Stimulated activated CD8-positive, alpha-beta memory T cell treated with anti-CD3 and anti-CD28 coated beads, Interleukin-15, amount 100 ng/mL, for 1 hour (primary cell): ENCODE measurements around the gene C19orf47.
A peak's percentile ranks its signal among the peaks of the same experiment; 100 is the strongest.

Experiments used
- DNase-seq: peaks from one replicate; pipeline ENCODE4 v3.0.0-alpha.2; 2020; ENCODE audit warnings: low read depth

C19orf47 gene

DNA sequence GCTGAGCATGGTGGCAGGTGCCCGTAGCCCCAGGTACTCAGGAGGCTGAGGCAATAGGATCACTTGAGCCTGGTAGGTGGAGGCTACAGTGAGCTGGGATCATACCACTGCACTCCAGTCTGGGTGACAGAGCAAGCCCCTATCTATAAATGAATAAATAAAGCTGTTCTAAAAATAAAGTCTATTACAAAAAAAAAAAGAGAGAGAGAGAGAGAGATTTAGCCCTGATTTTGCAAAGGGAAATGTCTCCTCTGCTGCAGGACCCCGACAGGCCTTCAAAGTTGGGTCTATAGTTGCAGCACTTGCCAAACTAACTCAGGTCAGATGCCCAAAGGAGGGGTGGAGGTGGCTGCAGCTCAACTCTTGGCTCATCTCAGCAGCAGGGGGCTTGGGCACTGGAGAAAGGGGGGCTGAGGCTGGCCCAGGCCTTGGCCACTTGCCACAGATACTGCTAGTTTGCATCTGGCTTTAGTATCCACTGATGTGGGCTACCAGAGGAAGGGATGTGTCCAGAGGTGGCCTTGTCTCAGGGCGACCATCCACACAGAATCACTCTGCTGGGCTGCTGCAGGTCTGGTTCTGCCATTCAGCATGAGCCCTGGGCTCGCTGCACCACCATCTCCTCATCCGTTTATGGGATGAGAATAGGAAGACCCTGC is 32.3 kb downstream of the C19orf47 start:
- DNase-seq = no peak

DNA sequence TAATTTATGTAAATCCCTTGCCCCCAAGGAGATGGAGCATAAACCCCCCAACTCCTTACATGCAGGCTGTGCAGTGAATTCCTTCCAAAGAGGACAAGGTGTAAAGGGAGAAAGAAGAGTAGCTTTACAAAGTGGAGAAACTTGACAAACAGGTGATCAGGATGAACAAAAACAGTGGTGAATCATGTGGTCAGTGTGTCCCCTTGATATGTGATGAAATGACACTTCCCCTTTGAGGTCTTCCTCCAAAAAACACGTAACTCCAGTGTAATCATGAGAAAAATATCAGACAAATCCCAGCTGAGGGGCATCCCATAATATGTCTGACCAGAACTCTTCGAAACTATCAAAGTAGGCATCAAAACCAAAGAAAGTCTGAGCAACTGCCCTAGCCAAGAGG is 33.5 kb downstream of the C19orf47 start:
- no peak for DNase-seq

DNA sequence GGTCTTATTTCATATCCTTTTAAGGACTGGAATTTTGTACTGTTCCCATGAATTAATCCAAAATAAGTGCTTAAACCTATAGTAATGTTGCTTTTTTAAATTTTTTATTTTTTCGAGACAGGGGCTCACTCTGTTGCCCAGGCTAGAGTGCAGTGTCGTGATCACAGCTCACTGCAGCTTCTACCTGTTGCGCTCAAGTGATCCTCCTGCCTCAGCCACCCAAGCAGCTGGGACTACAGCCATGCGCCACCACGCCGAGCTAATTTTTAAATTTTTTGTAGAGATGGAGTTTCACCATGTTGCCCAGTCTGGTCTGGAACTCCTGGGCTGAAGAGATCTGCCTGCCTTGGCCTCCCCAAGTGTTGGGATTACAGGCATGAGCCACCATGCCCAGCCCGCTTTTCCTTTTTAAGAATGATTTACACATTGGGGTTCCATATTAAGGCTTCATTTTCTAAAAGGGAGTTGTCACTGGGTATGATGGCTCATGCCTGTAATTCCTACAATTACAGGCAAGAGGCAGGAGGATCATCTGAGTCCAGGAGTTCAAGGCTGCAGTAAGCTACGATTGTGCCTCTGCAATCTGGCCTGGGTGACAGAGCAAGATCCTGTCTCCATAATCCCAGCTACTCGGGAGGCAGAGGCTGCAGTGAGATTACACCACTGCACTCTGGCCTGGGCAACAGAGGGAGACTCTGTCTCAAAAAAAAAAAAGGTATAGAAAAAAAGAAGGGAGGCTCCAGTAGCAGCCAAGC is 34.8 kb downstream of the C19orf47 start:
- no peak for DNase-seq

- DNase-seq = no peak
Measured at GRCh38 chr19:40312533-40312932, 35.7 kb downstream of the C19orf47 start.

- no peak for DNase-seq
Measured at GRCh38 chr19:40309666-40310065, 38.5 kb downstream of the C19orf47 start.

- DNase-seq = peak; percentile 54
Measured at GRCh38 chr19:40305403-40305802, 42.8 kb downstream of the C19orf47 start.

DNA sequence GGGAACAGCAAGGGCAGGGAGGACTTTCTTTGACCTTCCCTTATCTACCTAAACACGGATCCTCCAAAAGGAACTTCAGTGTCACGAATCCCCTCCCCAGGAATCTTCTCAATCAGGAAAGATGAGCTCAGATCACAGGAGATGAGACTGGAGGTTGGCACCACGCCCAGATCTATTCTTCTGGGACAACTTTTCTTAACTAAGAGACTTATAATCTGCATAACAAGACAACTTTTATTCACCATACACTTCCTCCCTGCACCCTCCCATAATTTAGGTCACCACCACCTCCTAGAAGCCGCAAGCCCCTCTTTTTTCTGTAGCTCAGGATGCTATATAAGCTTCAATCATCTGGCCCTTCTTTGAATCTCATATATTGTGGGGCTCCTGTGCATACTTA is 43.9 kb downstream of the C19orf47 start:
- no peak for DNase-seq

DNA sequence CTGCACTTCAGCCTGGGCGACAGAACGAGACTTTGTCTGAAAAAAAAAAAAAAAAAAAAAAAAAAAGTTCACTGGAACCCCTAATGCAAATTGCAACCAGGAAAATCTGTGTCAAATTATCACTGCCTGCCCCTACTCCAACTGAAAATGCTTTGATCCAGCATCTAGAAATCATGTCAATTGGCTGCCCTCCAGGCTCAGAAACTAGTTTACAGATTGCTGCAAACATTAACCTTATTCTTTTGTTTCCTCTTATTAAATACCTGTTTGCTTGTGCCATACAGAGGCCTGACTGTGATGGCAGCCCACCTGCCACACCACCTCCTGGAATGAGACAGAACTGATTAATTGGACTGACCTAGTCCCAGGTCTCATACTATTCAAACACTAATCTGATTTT is 44.4 kb downstream of the C19orf47 start:
- no peak for DNase-seq

DNA sequence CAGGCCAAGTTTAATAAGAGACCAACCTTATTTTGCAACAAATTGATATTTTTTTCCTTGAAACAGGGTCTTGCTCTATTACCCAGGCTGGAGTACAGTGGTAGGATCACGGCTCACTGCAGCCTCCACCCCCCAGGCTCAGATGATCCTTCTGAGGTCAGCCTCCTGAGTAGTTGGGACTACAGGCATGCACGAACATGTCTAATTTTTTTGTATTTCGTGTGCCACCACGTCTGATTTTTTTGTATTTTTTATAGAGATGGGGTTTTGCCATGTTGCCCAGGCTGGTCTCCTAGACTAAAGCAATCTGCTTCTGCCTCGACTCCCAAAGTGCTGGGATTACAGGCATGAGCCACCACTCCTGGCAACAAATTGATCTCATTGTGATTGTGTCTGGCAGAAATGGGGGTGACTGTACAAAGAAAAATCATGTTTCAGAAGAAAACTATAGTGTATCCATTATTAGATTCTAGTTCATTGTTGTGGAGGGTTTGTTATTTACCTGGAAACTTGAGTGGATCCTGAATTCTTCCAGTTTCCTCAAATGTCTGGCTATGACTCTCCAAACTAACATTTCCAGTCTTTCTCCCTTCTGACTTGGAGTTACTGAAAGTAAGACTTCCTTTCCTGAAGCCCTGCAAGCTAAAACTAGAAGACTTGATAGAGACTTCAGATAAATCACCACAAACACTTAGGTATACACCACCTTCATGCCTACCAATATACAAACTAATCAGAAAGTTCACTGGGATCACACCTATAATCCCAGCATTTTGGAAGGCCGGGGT is 45.8 kb downstream of the C19orf47 start:
- DNase-seq = no peak

DNA sequence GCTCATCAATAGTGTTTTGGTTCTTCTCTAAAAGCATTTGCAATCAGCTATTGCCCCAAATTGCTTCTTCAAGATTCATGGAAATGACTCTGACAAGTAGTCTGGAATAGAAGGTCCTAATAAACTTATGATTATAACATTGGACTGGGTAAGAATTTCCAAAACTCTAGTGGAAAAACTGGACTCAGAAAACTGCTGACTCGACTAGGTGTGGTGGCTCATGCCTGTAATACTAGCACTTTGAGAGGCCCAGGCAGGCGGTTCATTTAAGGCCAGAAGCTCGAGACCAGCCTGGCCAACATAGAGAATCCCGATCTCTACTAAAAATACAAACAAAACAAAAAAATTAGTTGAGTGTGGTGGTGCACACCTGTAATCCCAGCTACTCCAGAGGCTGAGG is 47.5 kb downstream of the C19orf47 start:
- no peak for DNase-seq

- DNase-seq = no peak
Measured at GRCh38 chr19:40298026-40298425, 50.2 kb downstream of the C19orf47 start.

GRCh38 chr19:40294560-40294959 is 53.6 kb downstream of the C19orf47 start:
- no peak for DNase-seq

DNA sequence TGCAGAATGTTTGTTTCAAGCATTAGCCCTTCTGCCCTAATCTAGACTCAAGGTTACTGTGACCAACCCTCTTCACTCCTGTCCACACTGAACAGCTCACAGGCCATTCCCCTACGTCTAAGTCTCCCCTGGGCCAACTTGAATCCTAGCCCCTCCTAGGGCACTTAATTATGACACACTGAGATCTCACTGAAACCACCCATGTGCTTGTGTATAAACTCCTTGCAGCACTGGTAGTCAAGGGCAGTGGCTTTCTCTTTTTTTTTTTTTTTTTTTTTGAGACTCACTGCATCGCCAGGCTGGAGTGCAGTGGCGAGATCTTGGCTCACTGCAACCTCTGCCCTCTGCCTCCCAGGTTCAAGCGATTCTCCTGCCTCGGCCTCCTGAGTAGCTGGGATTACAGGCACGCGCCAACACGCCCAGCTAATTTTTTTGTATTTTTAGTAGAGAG is 61.2 kb downstream of the C19orf47 start:
- no peak for DNase-seq

DNA sequence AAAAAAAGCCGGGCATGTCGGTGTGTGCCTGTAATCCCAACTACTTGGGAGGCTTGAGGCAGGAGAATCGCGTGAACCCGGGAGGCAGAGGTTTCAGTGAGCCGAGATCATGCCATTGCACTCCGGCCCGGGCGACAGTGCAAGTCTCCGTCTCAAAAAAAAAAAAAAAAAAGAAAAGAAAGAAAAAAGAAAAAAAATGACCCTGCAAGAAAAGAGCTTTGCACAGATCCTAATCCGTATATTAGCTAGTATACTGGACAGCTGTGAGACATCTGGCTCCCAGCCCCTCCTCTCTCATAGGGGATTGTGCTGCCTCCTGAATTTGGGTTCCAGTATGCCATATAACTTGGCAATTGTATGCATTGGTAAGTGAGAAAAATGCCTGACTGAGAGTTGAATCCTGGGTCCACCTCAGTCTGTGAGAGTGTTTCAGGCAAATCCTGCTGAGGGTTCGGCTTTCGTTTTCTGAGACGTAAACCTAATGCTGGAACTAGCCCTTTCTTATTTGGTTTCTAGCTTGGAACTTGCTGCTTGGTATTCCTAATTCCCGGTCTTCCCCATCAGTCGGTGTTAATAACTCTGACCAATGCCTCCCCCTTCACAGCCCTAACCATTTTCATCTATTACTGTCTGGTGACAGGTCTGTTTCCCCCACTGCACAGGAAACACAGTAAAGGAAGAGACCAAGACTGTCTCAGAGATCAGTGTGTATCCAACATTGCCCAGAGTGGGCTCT is 61.8 kb downstream of the C19orf47 start:
- no peak for DNase-seq

DNA sequence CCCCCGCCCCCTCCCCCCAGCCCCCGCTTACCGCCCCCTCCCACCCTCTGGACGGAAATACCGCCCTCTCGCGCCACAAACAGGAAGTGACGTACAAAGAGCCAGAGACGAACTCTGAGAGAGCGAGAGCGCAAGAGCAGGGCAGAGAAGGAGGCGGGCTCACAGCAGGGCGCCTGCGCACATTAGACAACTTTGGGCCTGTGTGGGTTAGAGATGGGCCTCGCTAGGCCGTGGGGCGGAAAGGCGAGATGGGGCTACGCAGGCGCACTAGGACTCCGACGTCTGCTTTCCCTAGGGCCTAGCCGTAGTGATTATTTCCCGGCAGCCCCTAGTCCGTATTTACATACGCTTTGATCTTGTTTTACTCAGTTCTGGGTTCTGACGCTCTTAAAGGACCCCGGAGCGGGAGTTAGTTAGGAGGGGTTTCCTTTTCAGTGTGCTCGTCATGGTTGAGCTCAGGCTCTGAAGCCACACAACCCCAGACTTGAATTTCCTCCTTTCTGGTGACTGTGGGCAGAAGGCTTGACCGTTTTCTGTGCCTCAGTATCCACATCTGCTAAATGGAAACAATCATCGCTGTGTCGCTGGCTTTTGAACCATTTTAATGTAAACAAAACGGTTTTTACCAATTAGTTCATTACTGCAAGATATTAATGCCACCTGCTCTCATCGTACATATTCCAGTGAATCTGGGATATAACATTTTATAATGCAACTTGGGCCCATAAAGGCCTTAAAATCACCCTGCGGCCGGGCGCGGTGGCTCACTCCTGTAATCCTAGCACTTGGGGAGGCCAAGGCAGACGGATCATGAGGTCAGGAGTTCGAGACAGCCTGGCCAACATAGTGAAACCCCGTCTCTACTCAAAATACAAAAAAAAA is 62.6 kb downstream of the C19orf47 start:
- peak; percentile 94 for DNase-seq

DNA sequence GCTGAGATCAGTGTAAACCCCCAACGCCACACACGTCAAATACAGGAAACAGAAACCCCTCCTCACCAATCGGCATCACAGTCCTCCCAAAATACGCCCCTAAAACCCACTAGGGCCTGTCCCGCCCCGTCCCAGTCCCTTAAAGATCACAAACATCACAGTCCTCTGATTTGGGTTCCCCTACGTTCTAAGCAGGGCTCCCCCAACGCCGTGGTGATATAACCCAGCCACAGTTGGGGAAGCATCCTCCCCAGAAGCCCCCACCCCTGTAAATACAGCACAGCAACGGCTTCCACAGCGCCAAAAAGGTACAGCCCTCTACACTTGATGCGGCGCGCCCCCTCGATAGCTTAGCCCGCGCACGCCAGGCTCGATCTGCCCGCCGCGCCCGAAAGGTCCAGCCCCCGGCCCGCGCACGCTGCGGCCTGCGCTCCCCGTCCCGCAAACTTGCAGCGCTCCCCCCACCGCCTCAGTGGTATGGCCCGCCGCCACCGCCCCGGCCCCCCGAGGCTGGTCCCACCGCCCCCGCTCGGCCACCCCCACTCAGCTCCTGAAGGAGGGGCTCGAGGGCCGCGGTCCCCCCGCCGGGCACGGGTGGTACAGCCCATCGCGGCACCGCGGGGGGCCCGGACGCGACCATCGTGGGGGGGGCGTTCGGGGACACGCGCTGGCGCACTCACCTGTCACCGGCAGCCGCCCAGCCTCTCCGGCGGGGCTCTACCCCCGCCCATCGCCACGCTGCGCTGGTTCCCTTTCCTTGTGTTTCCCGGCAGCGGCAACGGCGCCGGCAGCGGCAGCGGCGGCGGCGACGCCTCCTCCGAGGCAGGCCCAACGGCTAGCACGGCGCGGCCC is 63.5 kb downstream of the C19orf47 start, which contains the start of gene AKT2:
TSS of gene AKT2 (minus strand) at position 845 of the 852 bp plus-strand sequence. CDS start 20,078 bp downstream, outside the sequence.
- DNase-seq = peak; percentile 38

DNA sequence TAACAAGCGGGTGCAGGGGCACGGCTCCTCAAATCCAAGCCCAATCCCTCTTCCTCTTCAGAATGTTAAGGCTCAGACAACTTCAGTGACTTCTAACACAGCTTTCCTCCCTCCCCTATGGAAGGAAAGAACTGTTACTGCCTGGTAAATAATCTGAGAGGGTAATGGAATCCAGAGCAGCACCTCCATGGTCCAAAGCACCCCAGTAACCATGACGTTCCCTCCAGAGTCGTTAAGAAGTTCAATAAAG is 64.0 kb downstream of the C19orf47 start:
- DNase-seq = no peak

DNA sequence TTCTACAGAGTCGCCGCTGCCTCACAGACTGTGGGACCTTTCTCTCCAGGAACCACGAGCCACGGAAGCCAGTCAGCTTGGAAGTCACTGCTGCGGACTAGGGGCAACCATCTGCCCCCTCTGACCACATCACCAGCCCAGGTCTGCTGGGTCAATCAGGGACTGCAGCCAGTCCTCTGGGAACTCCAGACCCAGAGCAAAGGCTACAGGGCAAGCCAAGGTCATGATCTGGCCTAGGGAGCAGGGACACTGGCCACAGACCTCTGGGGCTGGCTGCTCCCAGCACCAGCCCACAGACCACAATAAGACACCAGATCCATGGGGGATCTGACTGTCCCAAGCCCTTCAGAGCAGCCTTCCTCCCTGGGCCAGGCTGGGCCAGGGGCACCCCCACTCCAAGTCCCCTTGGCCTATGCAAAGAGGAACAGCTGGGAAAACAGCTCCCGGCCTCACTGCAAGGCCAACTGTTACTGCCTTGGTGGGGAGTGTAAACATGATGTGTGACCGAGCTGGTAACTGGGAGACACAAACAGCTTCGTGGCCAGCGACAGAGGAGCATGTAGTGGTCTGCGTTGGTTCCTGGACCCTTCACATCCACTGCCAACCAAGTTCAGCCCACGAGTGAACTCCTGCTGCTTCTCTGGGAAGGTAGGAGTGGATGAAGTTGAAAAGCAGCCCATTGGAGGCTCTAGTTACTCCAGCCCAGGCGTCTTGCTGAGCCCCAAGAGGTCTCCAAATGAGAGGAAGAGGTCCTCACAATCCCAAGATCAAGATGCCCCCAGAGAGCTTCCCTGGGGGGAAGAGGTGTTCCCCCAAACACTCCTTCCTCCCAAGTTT is 64.6 kb downstream of the C19orf47 start:
- no peak for DNase-seq

DNA sequence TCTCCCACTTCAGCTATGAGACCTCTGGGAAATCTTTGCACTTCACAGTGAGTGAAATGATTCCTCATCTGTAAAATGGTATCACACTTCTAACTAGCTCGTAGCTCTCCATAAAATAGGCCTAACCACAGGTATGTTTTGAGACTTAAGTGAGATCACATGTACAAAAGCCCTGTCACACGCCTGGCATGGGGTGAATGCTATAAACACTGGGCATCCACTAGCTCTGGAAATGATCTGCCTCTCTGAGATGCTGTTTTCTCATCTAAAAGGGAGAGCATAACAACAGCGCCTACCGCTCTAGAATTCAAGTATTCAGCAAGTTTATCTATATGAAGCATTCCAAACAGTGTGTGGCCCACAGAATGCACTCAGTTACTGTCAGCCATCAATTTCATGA is 65.3 kb downstream of the C19orf47 start:
- no peak for DNase-seq

DNA sequence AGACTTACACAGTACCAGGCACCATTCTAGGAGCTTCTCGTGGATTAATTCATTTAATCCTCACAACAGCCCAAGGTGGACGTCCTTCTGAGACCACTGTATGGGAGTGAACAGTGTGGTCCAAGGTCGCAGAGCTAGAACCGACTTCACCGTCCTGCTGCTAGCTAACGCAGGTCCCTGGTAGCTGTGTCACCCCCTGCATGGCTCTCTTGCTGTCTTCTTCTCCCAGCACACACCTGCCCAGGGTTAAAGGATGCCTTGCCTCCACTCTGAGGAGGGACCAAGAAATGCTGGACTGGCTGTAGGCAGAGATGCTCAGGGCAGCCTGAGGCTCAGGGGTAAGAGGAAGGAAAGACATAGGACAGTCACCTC is 66.0 kb downstream of the C19orf47 start:
- no peak for DNase-seq
